ENCODE data around the gene LASP1.

The LASP1 gene

DNA sequence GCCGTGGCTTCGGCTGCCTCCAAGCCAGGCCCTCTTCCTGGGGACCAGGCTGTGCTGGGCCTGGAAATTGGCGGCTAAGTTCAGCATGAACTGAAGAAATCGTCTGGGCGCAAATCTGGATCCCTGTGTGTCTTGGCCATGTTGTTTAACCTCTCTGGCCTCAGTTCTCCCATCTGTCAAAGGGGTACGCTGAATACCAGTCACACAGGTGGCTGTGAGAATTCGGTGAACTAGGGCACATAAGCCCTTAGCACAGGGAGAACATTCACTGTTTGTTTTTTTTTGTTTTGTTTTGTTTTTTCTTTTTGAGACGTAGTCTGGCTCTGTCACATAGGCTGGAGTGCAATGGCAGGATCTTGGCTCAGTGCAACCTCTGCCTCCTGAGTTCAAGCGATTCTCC is 19.0 kb downstream of the LASP1 start:
- DNase-seq (ENCODE audit: low read depth in 2 of 2) = no peak

DNA sequence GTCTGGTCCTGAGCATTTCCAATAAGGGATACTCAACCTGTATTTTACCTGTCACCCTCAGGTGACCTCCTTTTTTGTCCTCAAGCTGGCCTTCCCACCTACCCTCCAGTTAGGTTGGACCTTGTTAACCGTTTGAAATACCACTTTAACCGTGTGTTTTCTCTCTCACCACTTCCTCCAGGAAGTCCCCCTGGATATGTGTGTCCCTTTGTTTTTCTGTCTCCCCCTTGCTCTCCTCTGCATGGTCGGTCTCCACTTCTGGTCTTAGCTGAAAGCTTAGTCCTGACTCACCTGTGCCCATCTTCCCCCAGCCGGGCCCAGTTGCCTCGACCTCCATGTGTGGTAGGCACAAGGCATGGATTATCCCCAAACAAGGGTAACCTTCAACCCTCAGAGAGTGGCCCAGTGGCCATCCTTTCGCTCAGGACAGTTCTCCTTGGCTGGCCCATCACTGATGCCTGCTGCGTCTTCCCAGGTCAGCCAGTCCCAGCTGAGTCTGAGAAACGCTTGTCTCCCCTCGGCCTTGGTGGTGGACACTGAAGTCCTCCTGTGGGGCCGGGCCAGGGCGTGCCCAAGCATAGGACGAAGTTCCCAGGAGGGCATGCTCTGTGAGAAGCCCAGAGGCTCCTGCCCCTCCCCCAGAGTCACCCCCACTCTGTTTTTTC is 20.0 kb downstream of the LASP1 start:
- no peak for DNase-seq (ENCODE audit: low read depth in 2 of 2)

DNA sequence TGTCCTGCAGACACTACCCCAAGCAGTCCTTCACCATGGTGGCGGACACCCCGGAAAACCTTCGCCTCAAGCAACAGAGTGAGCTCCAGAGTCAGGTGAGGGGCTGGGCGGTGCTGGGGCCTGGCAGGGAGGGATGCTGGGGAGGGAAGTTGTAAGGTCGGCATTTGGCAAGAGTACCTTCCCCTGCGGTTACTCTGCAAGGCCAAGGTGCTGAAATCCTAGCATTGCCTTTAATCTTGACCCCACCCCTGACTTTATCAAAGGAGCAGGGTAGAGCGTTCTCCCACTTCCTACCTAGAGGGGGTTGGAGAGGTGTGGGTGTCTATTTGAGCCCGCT is 20.5 kb downstream of the LASP1 start:
- no peak for DNase-seq (ENCODE audit: low read depth in 2 of 2)

DNA sequence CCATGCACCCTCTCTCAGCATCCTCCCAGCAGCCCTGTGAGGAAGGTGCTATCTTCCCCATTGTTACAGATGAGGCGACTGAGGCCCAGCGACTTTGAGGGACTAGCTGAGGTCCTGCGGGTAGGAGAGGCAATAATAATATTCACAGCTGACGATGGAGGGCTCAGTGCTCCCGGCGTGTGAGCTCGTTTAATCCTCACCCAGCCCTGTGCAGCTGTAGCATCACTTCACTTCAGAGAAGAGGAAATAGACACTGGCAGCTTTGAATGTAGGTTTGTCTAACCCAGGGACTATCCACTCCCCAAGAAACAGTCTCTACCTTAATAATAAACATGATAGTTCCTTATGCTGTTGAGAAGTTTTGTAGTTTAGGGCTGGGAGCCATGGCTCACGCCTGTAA is 21.6 kb downstream of the LASP1 start:
- no peak for DNase-seq (ENCODE audit: low read depth in 2 of 2)

DNA sequence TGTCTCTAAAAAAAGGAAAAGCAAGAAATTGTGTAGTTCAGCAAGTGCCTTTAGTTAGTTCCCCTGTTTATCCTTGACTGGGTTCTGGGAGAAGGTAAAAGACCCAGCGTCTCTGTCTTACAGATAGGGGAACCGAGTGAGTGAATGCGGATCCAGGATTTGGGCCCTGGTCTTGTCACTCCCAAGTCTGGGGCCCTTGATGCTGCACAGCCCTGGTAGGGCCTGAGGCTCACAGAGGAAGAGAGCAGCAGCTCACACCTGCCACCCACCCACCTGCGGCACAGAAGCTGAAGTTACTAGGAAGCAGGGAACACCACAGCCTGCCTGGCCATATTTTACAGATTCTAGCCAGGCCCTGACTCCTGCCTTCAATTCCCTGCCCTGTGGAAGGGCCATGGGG is 22.2 kb downstream of the LASP1 start:
- DNase-seq (ENCODE audit: low read depth in 2 of 2) = no peak

DNA sequence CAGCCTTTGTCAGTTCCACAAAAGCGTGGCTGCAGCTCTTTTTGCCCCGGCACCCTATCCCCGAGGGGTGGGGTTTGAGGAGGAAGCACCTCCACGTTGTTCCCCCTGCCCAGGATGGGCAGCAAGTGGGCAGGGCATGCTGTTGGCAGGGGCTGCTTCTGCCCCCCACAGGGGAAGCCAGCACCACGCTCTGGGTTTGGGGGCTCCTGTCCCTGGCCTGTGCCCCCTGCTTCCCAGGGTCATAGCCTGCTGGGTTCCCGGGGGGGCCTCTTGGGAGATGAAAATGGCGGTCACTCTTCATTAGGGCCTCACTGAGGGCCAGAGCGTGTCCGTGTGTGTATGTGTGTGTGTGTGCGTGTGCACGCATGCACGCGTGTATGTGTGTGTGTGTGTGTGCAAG is 22.8 kb downstream of the LASP1 start:
- no peak for DNase-seq (ENCODE audit: low read depth in 2 of 2)

DNA sequence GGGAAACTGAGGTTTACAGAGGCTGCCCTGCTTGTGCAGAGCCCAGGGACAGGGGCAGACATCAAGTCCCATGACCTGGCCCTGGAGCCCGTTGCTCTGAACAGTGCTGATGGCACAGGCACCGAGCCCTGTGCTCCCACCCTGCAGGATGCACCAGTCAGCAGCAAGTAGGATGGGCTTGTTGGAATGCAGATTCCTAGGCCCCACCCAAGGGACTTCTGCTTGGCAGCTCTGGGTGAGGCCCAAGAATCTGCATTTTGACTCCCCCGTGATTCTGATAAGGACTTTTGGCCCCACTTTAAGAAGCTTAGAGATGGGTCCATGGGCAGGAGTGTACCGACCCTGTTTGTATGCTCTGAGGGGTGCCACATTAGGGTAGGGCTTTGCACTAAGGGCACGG is 23.3 kb downstream of the LASP1 start:
- no peak for DNase-seq (ENCODE audit: low read depth in 2 of 2)

DNA sequence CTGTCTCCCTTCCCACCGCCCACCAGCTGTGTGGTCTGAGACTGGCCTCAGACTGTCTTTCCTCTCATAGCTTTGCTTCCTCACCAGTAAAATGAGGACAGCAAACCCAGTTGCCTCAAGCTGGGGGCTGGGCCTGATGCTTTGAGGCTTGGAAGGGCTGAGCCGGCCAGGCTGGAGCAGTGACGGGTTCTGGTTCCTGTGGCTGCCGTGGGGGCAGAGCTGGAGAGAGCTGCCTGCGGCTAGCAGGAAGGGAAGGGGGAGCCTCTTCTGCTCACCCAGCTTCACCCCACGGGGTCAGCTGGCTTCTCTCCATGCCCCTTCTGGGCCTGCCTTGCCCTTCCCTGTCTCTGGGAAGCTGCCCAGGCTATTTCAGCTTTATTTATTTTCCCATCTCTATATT is 23.7 kb downstream of the LASP1 start:
- no peak for DNase-seq (ENCODE audit: low read depth in 2 of 2)

DNA sequence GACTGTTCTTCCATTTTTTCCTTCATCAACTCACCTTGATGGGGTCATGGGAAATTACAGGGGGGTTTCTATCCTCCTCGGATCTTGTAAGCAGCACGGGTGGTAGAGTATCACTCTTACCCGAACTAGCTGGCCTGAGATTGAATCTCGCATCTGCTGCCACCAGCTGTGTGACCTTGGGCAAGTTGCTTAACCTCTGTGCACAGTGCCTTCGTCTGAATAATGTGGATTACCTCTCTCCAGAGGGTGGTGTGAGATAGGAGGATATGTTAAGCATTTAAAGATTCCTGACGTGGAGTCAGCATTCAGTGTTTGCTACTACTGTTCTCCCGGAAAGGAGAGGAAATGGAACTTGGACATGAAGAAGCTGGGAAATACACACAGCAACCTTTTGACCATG is 24.4 kb downstream of the LASP1 start:
- DNase-seq (ENCODE audit: low read depth in 2 of 2) = no peak

DNA sequence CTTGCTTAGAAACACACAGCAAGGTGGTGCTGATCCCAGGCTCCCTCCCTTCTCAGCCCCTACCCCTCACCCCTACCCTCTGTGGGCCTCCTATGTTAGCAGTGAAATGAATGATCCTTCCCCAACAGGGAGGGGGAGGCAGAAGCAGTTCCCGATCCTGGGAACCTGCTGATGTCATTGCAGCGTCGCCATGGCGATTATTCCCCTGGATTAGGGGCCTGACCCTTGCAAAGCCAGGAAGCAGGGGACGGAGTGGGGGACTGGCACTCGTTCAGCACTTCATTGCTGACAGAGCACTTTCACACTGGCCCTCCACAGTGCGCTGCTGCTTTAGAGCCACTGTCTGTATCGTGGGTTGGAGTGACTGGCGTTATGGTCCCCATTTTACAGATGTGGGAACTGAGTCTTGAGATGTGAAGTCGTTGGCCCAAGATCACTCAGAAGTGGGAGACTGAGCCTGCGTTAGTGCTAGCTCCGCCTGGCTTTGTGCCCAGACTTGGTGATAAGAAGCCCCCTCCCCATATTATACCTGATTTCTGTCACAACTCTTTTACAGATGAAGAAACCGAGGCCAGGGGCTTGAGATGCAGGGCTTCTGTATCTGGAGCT is 26.6 kb downstream of the LASP1 start:
- DNase-seq (ENCODE audit: low read depth in 2 of 2) = no peak

DNA sequence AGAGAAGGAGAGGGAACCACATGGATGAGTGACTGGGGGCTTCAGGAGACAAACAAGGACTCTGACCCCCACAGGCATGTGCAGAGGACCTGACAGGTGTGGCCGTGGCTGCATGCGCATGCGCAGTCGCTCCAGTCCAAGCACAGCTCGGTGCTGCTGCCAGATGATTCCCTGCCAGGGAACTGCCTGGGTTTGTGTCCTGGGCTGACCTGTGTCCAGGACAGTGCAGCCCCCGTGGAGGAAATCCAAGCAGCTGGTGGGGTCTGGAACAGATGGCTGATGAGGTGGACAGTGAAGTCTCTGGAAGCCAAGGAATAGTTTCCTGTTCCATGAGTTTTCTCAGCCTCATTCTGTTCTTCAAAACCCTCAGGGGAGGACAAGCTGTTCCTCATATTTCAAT is 27.3 kb downstream of the LASP1 start:
- DNase-seq (ENCODE audit: low read depth in 2 of 2) = no peak

DNA sequence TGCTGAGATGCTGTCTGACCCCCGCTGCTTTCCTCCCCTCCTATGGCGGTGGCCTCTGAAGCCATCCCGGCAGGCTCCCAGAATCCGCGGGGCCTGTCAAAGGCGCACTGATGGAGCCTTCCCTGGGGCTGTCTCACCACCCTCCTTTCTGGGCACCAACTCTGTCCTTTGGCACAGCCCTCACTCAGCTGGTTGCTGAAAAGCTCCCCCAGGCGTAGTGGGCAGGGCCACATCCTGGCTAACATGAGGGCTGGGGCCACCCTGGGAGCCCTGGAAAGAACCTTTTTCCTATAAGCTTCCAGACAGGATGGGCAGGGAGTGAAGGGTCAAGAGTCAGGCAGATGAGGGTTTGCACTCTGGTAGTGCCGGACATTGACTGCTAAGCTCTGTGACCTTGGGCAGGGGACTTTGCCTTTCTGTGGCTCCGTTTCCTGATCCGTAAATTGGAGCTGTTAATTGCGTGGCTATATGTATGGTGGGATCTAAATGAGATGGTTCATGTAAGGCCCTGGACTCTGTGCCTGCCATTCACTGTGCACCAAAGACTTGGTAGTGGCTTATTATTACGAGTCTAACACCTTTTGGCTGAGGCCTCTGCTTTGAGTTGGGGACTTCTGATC is 27.9 kb downstream of the LASP1 start:
- no peak for DNase-seq (ENCODE audit: low read depth in 2 of 2)

DNA sequence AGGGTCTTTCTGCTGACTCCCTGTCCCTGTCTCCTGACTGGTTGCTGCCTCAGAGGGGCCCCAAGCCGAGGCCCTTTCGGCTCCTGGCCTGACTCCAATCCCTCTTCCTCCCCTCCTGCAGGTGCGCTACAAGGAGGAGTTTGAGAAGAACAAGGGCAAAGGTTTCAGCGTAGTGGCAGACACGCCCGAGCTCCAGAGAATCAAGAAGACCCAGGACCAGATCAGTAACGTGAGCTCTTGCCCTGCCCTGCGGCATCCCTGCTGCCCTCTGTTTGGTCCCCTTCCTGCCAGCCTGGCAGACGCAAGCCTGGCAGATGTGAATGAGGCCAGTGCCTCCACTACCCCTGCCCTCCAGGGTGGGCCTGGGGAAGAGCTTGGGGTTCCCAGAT is 28.4 kb downstream of the LASP1 start:
- no peak for DNase-seq (ENCODE audit: low read depth in 2 of 2)

DNA sequence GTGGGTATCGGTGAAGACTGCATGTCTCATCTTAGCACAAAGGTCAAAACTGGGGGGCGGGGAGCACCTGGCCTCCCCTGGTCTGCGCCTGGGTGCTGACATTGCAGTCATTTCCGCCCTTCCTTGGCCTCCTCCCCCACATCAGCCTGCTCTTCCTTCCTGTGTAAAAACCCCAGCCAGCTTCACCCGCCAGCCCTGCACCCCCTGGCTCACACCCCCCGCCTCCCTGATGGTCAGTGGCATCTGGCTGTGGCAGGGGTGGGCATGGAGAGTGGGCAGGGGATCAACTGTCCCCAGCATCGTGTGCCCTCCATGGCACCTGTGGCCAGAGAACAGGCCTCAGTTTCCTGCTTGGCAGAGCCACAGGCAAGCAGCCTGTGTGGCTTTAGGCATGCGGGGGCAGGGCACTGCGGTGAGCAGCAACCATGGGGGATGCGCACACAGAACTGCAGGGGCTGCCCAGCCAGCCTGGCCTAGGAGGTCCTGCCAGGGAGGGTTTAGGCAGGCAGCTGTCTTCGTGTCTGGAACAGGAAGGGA is 29.0 kb downstream of the LASP1 start:
- peak; percentile 57 to 71 for DNase-seq (ENCODE audit: low read depth in 2 of 2)

DNA sequence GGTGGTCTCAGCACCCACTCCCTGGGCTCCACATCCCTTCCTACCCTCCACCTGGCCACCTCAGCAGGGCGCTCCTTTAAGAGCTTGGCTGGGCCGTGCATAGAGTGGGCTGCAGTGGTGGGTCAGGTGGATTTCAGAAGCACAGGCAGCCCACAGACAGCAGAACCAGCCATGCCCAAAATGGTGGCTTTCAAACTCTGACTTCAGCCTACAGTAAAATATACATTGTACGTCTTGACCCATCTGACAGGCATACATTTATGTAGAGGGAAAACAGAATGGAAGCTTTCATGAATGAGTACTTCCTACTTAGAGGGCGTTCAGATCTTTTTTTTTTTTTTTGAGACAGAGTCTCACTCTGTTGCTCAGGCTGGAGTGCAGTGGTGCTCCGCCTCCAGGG is 29.6 kb downstream of the LASP1 start:
- DNase-seq (ENCODE audit: low read depth in 2 of 2) = no peak

DNA sequence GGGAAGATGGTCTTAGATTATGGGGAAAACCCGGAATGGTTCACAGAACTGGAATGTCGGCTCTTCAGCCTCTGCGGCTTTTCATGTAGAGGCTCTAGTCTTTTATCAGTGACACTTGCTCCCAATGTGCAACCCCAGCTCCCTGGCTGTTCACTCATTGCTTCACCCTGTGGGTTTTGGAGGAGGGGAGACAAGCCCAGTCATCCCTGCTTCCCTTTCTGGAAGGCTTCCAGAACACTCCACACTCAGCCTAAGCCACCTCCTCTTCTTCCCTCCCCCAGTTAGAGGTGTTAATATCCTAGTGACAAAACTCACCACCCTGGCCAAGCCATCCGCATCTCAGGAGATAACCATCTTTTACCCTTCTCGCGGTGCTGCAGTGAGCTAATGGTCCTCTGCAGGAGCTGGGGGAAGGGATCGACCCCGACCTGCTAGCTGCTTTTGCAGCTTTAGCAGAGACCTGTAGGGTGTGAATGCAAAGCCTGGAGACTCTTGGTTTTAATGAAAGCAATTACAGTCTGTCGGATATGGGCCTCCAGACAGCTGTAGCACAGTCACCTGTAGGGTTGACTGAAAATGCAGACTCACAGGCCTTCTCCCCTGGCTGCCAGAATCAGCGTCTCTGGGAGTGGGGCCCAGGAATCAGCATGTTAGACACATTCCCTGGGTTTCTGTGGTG is 31.3 kb downstream of the LASP1 start:
- no peak for DNase-seq (ENCODE audit: low read depth in 2 of 2)

DNA sequence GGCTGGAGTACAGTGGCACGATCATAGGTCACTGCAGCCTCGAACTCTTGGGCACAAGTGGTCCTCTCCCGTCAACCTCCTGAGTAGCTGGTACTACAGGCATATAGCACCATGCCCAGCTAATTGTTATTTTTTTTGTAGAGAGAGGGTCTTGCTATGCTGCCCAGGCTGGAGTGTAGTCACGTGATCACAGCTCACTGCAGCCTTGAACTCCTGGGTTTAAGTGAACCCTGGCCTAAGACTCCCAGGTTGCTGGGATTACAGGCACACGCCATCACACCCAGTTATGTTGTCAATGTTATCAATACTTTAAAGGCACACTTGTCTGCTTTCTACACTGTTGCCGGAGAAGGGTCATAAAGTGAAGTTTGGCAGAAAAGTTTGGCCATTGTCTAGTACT is 33.5 kb downstream of the LASP1 start:
- DNase-seq (ENCODE audit: low read depth in 2 of 2) = no peak

DNA sequence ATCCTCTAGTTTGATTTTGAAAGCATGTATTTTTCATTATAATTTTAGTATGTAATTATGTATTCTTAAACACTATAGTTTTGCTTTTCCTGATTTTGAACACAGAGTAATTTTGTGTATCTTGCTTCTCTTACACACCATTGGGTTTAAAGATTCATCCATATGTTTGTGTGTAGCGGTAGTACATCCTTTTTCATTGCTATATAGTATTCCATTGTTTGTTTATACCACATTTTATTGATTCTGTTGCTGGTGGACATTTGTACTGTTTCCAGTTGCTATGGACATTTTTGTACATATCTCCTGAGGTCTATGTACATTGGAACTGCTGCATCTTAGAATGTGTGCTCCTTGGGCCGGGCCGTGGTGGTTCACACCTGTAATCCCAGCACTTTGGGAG is 35.0 kb downstream of the LASP1 start:
- no peak for DNase-seq (ENCODE audit: low read depth in 2 of 2)

DNA sequence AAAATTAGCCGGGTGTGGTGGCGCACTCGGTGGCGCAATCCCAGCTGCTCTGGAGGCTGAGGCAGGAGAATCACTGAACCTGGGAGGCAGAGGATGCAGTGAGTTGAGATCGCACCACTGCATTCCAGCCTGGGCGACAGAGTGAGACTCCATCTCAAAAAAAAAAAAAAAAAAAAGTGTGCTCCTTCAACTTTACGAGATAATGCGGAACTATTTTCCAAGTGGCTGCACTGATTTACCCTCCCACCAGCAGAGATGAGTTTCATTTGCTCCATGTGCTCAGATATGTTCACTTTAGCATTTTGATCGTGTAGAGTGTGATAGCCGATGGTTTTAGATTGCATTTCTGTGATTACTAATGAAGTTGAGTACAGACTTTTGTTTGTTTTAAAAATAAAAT is 35.5 kb downstream of the LASP1 start:
- DNase-seq (ENCODE audit: low read depth in 2 of 2) = no peak

DNA sequence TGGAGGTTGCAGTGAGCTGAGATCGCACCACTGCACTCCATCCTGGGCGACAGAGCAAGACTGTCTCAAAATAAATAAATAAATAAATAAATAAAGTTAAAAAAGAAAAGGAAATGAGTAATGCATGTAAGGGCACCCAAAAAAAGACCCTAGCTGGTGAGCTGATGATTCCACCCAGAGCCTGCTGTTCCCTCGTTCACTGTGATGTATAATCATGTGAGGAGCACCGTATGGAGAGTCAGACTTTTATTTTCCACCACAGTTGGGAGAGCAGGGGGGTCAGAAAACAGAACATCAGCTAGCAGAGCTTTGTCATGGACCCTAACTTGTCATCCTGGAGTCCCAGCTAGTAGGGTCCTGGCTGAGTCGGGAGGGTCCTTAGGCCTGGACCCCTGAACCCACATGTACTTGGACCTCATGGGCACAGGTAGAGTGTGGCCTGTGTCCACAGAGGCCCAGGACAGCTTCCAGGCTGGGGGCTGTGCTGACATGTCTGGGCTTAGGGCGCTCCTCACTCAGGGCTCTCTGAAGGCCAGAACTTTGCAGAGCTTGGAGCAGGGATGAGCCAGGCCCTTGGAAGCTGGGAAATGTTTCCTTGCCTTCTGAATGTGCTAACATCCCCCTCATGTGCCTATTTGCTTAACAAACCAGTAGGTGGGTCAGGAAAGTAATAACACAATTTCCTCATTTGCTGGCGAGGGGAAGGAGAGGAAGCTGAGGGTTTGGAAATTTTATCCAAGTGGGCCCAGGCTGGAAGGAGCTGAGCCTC is 36.8 kb downstream of the LASP1 start:
- no peak for DNase-seq (ENCODE audit: low read depth in 2 of 2)

DNA sequence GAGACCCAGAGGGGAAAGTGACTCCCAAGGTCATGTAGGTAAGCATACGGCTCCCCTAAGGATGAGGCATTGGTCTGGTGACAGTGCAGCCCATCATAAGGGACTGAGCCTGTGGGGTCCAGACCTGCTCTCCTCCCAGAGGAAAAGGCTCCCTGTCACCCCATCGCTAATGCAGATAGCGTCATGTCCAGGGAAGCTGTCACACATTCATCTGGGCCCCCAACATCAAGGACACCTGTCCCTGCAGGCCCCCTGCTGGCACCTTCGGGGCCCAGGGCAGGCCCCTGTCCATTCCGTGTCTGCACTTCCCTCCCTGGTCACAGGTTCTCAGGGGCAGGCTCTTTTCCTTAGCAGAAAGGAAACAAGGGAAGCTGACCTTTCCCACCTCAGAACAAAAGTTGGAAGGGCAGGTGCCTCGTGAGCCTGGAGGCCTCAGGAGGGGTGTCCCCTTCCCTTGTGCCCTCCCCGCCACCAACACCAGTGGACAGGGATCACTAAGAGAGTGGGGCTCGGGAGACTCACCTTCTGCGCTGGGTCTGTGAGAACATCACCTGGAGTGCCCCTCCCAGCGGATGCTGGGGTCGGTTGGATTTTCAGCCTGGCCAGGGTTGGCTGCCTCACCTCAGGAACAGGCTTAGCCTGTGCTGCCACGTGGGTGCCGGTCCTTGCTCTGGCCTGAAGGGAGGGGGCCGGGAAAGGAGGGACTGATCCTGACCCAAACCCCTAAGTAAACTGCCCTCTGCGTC is 38.2 kb downstream of the LASP1 start:
- no peak for DNase-seq (ENCODE audit: low read depth in 2 of 2)
